WTC11 (cell line): ENCODE measurements around the gene SLC8A3. TPM values are rescaled to one million over a fixed set of nuclear protein-coding genes. Genes with fewer than 3 reads are reported as not detected.

Experiments used
- ATAC-seq: fragments of 200-7000 bp; cut with Tn5 transposase; 2 replicates; pipeline ENCODE4 v1.10.0; 2021; ENCODE audit warnings: mild to moderate bottlenecking, moderate library complexity
- CTCF ChIA-PET: fragments of 300-600 bp; sonication (Branson Sonifier 250); formaldehyde crosslinking; loops from one replicate; lab custom pipeline; 2021; ENCODE audit warnings: antibody characterized with exemption; lab: Charles Lee
- POLR2A ChIA-PET: fragments of 350-600 bp; sonication (Branson Sonifier 250); formaldehyde crosslinking; loops from one replicate; lab custom pipeline; 2021; ENCODE audit warnings: antibody characterized with exemption; lab: Charles Lee
- DNase-seq: peaks from one replicate; pipeline ENCODE4 v3.0.0; 2021; ENCODE audit warnings: low spot score
- H3K27ac Mint-ChIP-seq: 2 replicates; pipeline ENCODE4 v1.8.0; 2021; ENCODE audit warnings: mixed read lengths
- H3K27me3 Mint-ChIP-seq: 2 replicates; pipeline ENCODE4 v1.8.0; 2021; ENCODE audit warnings: low read depth, mild to moderate bottlenecking, moderate library complexity, mixed read lengths
- H3K36me3 Mint-ChIP-seq: 2 replicates; pipeline ENCODE4 v1.8.0; 2021; ENCODE audit warnings: mixed read lengths
- H3K4me1 Mint-ChIP-seq: 2 replicates; pipeline ENCODE4 v1.8.0; 2022; ENCODE audit warnings: mixed read lengths
- H3K4me3 Mint-ChIP-seq: 2 replicates; pipeline ENCODE4 v1.8.0; 2021; ENCODE audit warnings: mild to moderate bottlenecking, moderate library complexity, mixed read lengths
- H3K9me3 Mint-ChIP-seq: 2 replicates; pipeline ENCODE4 v1.8.0; 2021; ENCODE audit warnings: mixed read lengths
- ELF4 ChIP-seq: sonication (generic); formaldehyde crosslinking; IDR thresholded peaks from 2 replicates; pipeline ENCODE4 v1.8.1; 2022; ENCODE audit warnings: low read depth, mild to moderate bottlenecking, moderate library complexity, missing genetic modification reagents
- GABPB1 ChIP-seq: sonication (generic); formaldehyde crosslinking; IDR thresholded peaks from 2 replicates; pipeline ENCODE4 v1.8.1; 2023; ENCODE audit warnings: mild to moderate bottlenecking, missing genetic modification reagents
- HMGA2 ChIP-seq: fragments of 250-450 bp; sonication (Bioruptor Pico); IDR thresholded peaks from 2 replicates; pipeline ENCODE4 v1.4.0; 2021; ENCODE audit warnings: mild to moderate bottlenecking, moderate library complexity
- JAZF1 ChIP-seq: fragments of 250-450 bp; sonication (Bioruptor Pico); IDR thresholded peaks from 2 replicates; pipeline ENCODE4 v1.9.0; 2021; ENCODE audit warnings: moderate library complexity, mild to moderate bottlenecking, inconsistent platforms
- JUN ChIP-seq: sonication (generic); formaldehyde crosslinking; IDR thresholded peaks from 2 replicates; pipeline ENCODE4 v1.8.0; 2023; ENCODE audit warnings: mild to moderate bottlenecking, missing genetic modification reagents
- KAT7 ChIP-seq: sonication (generic); formaldehyde crosslinking; IDR thresholded peaks from 2 replicates; pipeline ENCODE4 v1.8.1; 2023; ENCODE audit warnings: missing genetic modification reagents, mild to moderate bottlenecking, borderline replicate concordance
- SMAD4 ChIP-seq: sonication (generic); formaldehyde crosslinking; IDR thresholded peaks from 2 replicates; pipeline ENCODE4 v1.8.0; 2022; ENCODE audit warnings: mild to moderate bottlenecking, missing genetic modification reagents
- SP1 ChIP-seq: sonication (generic); formaldehyde crosslinking; conservative IDR thresholded peaks from 2 replicates; pipeline ENCODE4 v1.8.1; 2022; ENCODE audit warnings: missing genetic modification reagents
- ZNF121 ChIP-seq: sonication (generic); formaldehyde crosslinking; IDR thresholded peaks from 2 replicates; pipeline ENCODE4 v1.8.0; 2023; ENCODE audit warnings: missing genetic modification reagents
- ZNF423 ChIP-seq: fragments of 250-450 bp; sonication (Bioruptor Pico); IDR thresholded peaks from 2 replicates; pipeline ENCODE4 v2.1.2; 2022; ENCODE audit warnings: mild to moderate bottlenecking, moderate library complexity
- total RNA-seq: library from RNA; stranded (reverse); gene quantifications from 3 replicates; pipeline ENCODE4 v1.2.3, GENCODE V29; 2021
- TF ChIP-seq, protein P1 (sequence below): sonication (generic); formaldehyde crosslinking; IDR thresholded peaks from 2 replicates; pipeline ENCODE4 v1.8.1; 2023; ENCODE audit warnings: mild to moderate bottlenecking, missing genetic modification reagents, borderline replicate concordance
- TF ChIP-seq, protein P2 (sequence below): sonication (generic); formaldehyde crosslinking; conservative IDR thresholded peaks from 2 replicates; pipeline ENCODE4 v1.8.1; 2022; ENCODE audit warnings: mild to moderate bottlenecking, missing genetic modification reagents
- TF ChIP-seq, protein P3 (sequence below): sonication (generic); formaldehyde crosslinking; IDR thresholded peaks from 2 replicates; pipeline ENCODE4 v1.8.1; 2023; ENCODE audit warnings: mild to moderate bottlenecking, missing genetic modification reagents, moderate library complexity
- TF ChIP-seq, protein P4 (sequence below): sonication (generic); formaldehyde crosslinking; IDR thresholded peaks from 2 replicates; pipeline ENCODE4 v1.8.0; 2022; ENCODE audit warnings: mild to moderate bottlenecking, missing genetic modification reagents
- TF ChIP-seq, protein P5 (sequence below): sonication (generic); formaldehyde crosslinking; IDR thresholded peaks from 2 replicates; pipeline ENCODE4 v1.8.0; 2023; ENCODE audit warnings: missing genetic modification reagents, mild to moderate bottlenecking, borderline replicate concordance
- TF ChIP-seq, protein P6 (sequence below): sonication (generic); formaldehyde crosslinking; IDR thresholded peaks from 2 replicates; pipeline ENCODE4 v1.8.1; 2022; ENCODE audit warnings: low read depth, missing genetic modification reagents, borderline replicate concordance
- TF ChIP-seq, protein P7 (sequence below): sonication (generic); formaldehyde crosslinking; IDR thresholded peaks from 2 replicates; pipeline ENCODE4 v1.8.1; 2023; ENCODE audit warnings: mild to moderate bottlenecking, missing genetic modification reagents, moderate library complexity
- TF ChIP-seq, protein P8 (sequence below): sonication (generic); formaldehyde crosslinking; IDR thresholded peaks from 2 replicates; pipeline ENCODE4 v1.8.1; 2023; ENCODE audit warnings: mild to moderate bottlenecking, moderate library complexity, missing genetic modification reagents

SLC8A3 gene
- total RNA-seq, 1 experiment from 2014 or later: 0.63 TPM

DNA sequence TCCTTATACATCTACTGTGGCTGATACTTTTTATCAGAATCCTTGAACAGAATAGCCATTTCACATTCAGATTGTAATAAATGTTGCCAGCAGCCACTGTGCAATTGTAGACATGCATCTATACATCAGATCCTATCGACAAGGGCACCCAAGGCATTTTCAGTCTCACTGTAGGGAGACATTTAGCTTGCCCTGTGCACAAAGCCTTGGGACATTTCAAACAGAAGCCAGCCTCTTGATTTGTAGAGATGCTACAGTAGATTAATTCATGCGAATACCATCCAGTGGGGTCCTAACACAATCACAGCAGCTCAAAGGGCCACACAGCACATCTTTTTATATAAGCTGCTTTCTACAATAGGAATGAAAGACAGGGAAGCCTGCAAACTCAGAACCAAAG lies 81.4 kb downstream of the SLC8A3 start:
- ChIA-PET POLR2A (no interaction called here), CTCF (interaction anchor here (1.2 to 1.6 kb wide), 2 partner anchors 10 to 20 kb away, joined by 3 to 4 read pairs; no protein-coding TSS in a partner anchor)
- H3K27me3 Mint-ChIP-seq: no peaks in the 10 kb centered on the region; the same call in 1 of the 2 replicates

DNA sequence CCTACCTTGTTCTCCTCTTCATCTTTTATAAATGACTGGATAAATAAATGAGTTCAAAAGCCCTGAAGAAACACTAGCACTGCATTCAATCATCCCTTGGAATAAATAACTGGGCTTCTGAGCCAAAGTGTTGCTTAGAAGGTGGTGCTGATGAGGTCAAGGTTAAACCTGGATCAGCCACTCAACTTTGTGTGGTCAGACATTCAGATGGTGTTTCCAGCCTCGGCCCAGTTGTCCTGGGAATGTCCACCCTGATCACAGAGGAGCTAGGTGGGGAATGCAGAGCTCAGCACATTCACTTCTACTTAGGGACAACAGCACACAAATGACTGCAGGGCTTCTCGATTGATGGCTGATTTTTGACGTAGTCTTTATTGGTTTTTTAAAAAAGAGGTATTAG lies 88.7 kb downstream of the SLC8A3 start:
- ATAC-seq (no peak), DNase-seq (no peak)
- Mint-ChIP-seq H3K27me3 (no peaks in the 10 kb centered on the region), H3K36me3 (no peaks in the 10 kb centered on the region), H3K27ac (no peak overlapping the region), H3K4me3 (no peak overlapping the region), H3K4me1 (peaks cover 22% of the 10 kb centered on the region), H3K9me3 (no peaks in the 10 kb centered on the region)
- CTCF ChIA-PET: interaction anchor here (4.1 kb wide), 1 partner anchor 13 kb away, joined by 29 read pairs; no protein-coding TSS in a partner anchor
- POLR2A ChIA-PET: no interaction called here
- TF ChIP-seq, protein P1, sequence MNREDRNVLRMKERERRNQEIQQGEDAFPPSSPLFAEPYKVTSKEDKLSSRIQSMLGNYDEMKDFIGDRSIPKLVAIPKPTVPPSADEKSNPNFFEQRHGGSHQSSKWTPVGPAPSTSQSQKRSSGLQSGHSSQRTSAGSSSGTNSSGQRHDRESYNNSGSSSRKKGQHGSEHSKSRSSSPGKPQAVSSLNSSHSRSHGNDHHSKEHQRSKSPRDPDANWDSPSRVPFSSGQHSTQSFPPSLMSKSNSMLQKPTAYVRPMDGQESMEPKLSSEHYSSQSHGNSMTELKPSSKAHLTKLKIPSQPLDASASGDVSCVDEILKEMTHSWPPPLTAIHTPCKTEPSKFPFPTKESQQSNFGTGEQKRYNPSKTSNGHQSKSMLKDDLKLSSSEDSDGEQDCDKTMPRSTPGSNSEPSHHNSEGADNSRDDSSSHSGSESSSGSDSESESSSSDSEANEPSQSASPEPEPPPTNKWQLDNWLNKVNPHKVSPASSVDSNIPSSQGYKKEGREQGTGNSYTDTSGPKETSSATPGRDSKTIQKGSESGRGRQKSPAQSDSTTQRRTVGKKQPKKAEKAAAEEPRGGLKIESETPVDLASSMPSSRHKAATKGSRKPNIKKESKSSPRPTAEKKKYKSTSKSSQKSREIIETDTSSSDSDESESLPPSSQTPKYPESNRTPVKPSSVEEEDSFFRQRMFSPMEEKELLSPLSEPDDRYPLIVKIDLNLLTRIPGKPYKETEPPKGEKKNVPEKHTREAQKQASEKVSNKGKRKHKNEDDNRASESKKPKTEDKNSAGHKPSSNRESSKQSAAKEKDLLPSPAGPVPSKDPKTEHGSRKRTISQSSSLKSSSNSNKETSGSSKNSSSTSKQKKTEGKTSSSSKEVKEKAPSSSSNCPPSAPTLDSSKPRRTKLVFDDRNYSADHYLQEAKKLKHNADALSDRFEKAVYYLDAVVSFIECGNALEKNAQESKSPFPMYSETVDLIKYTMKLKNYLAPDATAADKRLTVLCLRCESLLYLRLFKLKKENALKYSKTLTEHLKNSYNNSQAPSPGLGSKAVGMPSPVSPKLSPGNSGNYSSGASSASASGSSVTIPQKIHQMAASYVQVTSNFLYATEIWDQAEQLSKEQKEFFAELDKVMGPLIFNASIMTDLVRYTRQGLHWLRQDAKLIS (CRISPR knock-in tag): no peak
- TF ChIP-seq, protein P2, sequence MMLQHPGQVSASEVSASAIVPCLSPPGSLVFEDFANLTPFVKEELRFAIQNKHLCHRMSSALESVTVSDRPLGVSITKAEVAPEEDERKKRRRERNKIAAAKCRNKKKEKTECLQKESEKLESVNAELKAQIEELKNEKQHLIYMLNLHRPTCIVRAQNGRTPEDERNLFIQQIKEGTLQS (CRISPR knock-in tag): no peak
- TF ChIP-seq GABPB1 (no peak), JUN (CRISPR knock-in tag) (no peak), JAZF1 (no peak), ZNF121 (CRISPR knock-in tag) (no peak), HMGA2 (CRISPR knock-in tag) (no peak)
- TF ChIP-seq, protein P3, sequence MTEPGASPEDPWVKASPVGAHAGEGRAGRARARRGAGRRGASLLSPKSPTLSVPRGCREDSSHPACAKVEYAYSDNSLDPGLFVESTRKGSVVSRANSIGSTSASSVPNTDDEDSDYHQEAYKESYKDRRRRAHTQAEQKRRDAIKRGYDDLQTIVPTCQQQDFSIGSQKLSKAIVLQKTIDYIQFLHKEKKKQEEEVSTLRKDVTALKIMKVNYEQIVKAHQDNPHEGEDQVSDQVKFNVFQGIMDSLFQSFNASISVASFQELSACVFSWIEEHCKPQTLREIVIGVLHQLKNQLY (CRISPR knock-in tag): no peak
- TF ChIP-seq, protein P4, sequence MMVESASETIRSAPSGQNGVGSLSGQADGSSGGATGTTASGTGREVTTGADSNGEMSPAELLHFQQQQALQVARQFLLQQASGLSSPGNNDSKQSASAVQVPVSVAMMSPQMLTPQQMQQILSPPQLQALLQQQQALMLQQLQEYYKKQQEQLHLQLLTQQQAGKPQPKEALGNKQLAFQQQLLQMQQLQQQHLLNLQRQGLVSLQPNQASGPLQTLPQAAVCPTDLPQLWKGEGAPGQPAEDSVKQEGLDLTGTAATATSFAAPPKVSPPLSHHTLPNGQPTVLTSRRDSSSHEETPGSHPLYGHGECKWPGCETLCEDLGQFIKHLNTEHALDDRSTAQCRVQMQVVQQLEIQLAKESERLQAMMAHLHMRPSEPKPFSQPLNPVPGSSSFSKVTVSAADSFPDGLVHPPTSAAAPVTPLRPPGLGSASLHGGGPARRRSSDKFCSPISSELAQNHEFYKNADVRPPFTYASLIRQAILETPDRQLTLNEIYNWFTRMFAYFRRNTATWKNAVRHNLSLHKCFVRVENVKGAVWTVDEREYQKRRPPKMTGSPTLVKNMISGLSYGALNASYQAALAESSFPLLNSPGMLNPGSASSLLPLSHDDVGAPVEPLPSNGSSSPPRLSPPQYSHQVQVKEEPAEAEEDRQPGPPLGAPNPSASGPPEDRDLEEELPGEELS (CRISPR knock-in tag): no peak

More for the DNA sequence above, 81.4 kb downstream of the SLC8A3 start:
- H3K36me3 Mint-ChIP-seq: no peaks in the 10 kb centered on the region
- H3K4me1 Mint-ChIP-seq: no peaks in the 10 kb centered on the region
- ATAC-seq: no peak
- DNase-seq: no peak
- H3K27ac Mint-ChIP-seq: no peak overlapping the region
- TF ChIP-seq, protein P5, sequence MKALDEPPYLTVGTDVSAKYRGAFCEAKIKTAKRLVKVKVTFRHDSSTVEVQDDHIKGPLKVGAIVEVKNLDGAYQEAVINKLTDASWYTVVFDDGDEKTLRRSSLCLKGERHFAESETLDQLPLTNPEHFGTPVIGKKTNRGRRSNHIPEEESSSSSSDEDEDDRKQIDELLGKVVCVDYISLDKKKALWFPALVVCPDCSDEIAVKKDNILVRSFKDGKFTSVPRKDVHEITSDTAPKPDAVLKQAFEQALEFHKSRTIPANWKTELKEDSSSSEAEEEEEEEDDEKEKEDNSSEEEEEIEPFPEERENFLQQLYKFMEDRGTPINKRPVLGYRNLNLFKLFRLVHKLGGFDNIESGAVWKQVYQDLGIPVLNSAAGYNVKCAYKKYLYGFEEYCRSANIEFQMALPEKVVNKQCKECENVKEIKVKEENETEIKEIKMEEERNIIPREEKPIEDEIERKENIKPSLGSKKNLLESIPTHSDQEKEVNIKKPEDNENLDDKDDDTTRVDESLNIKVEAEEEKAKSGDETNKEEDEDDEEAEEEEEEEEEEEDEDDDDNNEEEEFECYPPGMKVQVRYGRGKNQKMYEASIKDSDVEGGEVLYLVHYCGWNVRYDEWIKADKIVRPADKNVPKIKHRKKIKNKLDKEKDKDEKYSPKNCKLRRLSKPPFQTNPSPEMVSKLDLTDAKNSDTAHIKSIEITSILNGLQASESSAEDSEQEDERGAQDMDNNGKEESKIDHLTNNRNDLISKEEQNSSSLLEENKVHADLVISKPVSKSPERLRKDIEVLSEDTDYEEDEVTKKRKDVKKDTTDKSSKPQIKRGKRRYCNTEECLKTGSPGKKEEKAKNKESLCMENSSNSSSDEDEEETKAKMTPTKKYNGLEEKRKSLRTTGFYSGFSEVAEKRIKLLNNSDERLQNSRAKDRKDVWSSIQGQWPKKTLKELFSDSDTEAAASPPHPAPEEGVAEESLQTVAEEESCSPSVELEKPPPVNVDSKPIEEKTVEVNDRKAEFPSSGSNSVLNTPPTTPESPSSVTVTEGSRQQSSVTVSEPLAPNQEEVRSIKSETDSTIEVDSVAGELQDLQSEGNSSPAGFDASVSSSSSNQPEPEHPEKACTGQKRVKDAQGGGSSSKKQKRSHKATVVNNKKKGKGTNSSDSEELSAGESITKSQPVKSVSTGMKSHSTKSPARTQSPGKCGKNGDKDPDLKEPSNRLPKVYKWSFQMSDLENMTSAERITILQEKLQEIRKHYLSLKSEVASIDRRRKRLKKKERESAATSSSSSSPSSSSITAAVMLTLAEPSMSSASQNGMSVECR: no peak
- TF ChIP-seq KAT7 (CRISPR knock-in tag) (no peak), SP1 (no peak), SMAD4 (CRISPR knock-in tag) (no peak), ZNF423 (CRISPR knock-in tag) (no peak), ELF4 (no peak), HMGA2 (CRISPR knock-in tag) (no peak)
- TF ChIP-seq, protein P6, sequence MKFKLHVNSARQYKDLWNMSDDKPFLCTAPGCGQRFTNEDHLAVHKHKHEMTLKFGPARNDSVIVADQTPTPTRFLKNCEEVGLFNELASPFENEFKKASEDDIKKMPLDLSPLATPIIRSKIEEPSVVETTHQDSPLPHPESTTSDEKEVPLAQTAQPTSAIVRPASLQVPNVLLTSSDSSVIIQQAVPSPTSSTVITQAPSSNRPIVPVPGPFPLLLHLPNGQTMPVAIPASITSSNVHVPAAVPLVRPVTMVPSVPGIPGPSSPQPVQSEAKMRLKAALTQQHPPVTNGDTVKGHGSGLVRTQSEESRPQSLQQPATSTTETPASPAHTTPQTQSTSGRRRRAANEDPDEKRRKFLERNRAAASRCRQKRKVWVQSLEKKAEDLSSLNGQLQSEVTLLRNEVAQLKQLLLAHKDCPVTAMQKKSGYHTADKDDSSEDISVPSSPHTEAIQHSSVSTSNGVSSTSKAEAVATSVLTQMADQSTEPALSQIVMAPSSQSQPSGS (CRISPR knock-in tag): no peak
- TF ChIP-seq, protein P7, sequence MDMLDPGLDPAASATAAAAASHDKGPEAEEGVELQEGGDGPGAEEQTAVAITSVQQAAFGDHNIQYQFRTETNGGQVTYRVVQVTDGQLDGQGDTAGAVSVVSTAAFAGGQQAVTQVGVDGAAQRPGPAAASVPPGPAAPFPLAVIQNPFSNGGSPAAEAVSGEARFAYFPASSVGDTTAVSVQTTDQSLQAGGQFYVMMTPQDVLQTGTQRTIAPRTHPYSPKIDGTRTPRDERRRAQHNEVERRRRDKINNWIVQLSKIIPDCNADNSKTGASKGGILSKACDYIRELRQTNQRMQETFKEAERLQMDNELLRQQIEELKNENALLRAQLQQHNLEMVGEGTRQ: no peak
- TF ChIP-seq, protein P8, sequence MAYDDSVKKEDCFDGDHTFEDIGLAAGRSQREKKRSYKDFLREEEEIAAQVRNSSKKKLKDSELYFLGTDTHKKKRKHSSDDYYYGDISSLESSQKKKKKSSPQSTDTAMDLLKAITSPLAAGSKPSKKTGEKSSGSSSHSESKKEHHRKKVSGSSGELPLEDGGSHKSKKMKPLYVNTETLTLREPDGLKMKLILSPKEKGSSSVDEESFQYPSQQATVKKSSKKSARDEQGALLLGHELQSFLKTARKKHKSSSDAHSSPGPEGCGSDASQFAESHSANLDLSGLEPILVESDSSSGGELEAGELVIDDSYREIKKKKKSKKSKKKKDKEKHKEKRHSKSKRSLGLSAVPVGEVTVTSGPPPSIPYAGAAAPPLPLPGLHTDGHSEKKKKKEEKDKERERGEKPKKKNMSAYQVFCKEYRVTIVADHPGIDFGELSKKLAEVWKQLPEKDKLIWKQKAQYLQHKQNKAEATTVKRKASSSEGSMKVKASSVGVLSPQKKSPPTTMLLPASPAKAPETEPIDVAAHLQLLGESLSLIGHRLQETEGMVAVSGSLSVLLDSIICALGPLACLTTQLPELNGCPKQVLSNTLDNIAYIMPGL (CRISPR knock-in tag): no peak
- H3K9me3 Mint-ChIP-seq: 0 out of 2 replicates have a peak, but pooled peaks cover 4% of the 10 kb centered on the region
- no peak overlapping the region for H3K4me3 Mint-ChIP-seq
